NCI-H2029 treated with DMSO at 0.1 percent for 48 hours (cell line): ENCODE data around the gene DEUP1.
A peak's percentile ranks its signal among the peaks of the same experiment; 100 is the strongest.
"Not testable (repeated sequence)": the region's sequence is repeated elsewhere in the genome, so short reads cannot be mapped to it uniquely, and the experiment has no call there.

Source experiments
- DNase-seq: peaks from one replicate; lab custom pipeline; 2025; lab: John Stamatoyannopoulos, UW

DEUP1 gene, protein sequence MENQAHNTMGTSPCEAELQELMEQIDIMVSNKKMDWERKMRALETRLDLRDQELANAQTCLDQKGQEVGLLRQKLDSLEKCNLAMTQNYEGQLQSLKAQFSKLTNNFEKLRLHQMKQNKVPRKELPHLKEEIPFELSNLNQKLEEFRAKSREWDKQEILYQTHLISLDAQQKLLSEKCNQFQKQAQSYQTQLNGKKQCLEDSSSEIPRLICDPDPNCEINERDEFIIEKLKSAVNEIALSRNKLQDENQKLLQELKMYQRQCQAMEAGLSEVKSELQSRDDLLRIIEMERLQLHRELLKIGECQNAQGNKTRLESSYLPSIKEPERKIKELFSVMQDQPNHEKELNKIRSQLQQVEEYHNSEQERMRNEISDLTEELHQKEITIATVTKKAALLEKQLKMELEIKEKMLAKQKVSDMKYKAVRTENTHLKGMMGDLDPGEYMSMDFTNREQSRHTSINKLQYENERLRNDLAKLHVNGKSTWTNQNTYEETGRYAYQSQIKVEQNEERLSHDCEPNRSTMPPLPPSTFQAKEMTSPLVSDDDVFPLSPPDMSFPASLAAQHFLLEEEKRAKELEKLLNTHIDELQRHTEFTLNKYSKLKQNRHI

DNA sequence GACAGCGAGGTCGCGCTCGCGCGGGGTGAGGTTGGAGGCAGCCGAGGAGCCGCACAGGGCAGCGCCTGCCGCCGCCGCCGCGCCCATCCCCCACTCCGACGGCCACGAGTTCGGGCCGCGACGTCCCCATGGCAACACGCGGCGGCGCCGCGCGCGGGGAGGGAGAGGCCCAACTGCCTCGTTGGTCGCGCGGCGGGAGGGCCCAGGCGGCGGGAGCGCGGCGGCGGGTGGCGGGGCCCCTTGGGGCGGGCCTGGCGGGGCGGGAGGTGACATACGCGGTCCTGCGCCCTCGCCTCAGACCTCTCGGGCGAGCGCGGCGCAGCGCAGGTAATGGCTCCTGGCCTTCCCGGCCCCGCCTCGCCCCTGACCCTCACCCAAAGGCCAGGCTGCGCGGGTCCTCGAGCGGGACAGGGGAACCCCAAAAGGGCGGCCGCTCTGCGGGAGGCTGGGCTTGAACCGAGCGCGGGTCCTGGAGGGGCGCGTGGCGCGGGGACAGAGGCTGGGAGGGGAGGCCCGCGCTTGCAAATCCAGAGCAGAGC lies at the start of gene DEUP1:
DEUP1 (plus strand) TSS at position 297 of the 539 bp plus-strand sequence. CDS start 1,518 bp downstream, outside the sequence.
- DNase-seq: no peak

DNA sequence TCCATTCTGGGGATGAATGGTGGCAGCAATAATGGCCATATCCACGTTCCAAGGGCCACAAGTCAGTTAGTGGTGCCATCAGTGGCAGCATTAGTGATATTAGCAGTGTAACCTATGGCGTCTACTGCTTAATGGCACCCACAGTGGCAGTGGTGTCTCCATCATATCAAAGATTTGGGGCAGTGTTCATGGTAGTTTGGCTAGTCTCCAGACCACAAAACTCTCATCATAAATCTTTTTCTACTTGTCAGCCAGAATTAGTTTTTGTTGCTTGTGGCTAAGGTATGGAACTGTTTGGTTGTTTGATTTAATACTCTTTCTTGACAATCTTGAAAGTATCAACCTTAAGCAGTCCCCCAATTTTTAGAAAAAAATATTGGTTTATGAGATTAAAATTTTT lies 45.1 kb upstream of the DEUP1 start:
- DNase-seq: no peak

DNA sequence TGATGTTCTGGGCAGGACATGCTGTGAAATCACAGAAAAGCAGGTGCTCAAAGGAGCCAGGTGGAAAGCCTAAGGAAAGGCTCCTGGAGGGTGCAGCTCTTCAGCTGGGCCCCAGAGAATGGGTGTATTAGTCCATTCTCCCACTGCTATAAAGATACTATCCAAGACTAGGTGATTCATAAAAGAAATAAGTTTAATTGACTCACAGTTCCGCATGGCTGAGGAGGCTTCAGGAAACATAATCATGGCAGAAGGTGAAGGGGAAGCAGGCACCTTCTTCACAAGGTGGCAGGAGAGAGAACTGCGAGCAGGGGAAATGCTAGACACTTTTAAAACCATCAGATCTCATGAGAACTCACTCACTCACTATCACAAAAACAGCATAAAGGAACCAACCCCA lies 43.1 kb upstream of the DEUP1 start:
- no peak for DNase-seq

DNA sequence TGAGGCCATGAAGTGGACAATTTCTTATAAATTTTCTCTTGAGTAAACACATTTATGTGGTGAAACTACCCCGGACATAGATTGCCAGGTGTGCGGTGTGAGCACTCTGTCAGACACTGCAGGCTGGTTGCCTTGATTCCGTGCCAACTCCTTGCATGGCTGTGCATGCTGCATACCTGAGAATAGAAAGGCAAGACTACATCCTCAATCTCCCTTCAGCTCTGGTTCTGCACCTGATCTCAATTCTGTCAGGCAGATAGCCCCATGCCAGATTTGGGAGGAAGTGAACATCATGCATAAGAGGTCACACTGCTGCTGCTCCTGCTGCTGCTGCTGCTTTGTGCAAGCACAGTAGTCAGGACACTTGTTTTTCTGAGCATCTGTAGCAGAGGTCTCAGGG lies 42.5 kb upstream of the DEUP1 start:
- no peak for DNase-seq

DNA sequence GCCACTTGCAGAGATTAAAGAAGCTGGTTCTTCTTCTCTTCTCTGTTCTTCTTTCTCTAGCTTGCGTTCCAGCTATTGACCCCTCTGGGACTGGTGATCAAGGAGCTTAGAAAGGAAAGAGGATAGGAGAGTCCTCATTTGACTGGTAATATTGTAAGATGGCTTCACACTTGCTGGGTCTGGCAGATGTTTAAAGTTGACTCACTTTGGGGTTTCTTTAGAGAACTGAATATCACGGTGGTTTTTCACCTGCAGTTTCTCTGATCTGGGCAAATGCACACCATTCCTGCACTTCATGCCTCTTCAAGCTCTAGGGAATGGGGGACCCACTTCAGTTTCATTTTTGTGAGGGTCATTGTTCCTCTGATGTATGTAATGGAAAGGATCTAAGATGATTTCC lies 41.8 kb upstream of the DEUP1 start:
- no peak for DNase-seq

DNA sequence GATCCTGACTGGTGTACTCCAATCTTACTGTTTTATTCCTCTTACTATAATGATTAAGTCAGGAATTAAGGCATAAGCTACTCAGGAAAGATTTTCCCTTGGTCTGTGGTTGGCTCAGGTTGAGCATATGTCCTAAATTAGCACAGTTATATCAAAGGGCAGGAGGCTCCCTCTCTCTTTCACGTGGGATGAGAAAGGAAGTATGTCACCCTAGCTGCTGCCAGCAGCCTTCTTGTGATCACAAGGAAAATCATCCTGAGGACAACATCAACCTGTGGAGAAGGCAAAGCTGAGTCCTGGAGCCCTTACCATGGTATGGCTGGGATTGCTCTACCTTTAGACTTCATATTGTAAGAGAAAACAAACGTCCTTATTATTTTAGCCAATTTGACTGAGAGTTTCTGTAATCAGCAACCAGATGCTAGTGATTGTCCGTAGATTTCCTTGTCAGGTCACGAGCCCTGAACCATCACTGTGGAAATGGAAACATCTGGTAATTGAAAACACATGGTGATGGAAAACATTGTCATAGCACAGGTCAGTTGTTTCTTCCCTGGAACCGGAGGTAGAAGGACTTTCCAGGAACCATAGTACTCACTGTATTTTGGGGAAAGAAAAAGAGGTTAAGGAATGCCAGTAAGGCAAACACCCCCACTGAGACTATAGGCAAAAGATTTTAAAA lies 40.6 kb upstream of the DEUP1 start:
- DNase-seq: no peak

DNA sequence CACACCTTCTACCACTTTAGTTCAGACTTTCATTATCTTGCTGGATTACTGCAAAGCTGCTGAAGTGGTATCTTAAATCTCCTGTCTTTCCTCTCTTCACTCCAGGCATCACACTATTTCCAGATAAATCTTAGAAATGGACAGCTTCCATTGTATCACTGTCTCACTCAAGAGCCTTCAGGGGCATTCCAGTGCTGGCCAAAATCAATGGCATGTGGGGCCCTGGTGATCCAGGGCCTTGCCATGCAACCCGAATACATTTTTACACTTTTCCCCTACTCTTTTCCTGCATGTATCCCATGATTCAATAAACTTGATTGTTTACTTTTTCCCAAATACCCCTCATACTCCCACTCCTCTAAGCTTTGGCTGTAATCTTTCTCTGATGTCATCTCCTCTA lies 39.4 kb upstream of the DEUP1 start:
- no peak for DNase-seq

DNA sequence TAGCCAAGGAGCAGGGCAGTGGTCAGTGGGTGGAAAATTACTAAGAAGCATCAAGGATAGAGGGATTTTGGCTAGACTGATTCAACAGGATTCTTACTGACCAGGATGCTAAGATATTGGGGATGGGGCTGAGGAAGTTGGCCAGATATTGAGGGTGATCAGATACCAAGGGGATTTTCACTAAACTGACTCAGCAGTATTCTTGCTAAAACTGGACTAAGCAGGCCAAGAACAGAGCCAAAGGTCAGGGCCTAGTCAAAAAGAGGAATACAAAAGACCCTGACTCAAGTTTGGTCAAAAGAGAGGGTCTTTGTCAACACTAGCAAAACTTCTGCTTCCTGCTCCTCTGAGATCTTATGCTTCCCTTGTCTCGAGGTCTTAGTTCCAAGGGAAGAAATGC lies 38.6 kb upstream of the DEUP1 start:
- DNase-seq: no peak

DNA sequence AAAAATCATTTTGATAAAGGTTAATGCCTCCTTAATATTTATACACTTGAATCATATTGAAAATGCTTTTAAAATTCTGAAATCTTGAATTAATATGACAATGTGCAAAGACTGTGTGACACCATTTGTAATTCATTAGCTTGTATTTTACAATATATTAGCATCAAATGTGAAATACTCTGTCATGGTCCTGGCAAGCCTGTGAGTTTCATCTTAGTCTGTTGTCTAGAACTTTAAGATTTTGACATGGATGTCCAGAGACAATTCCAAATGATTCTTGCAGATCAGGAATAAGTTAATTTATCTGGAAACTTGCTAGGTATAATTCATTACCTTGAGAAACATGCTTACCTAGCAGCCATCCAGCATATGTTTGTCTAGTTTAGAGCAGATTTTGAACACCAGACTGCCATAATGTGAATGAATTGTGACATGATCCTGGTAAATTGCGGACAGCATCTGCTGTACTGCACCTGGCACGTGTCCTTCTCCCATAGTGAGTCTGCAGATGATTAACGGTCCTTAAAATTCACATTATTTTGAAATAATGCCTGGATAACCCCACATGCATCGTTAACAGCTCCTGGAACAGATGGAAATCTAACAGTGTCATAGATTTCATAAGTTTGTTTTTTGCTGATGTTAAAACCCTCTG lies 34.5 kb upstream of the DEUP1 start:
- DNase-seq: no peak

DNA sequence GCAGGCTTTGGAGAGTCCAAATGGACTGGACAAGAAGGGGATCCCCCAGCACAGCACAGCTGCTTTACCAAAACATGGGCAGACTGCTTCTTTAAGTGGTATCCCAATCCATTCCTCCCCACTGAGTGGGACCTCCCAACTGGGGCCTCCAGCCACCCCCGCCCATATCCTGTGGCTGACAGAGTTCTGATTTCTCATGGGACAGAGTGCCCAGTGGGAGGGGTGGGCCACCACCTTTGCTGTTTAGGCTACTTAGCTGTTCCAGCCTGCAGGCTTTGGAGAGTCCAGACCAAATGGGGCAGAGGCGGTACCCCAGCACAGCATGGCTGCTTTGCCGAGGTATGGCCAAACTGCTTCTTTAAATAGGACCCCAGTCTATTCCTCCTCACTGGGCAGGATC lies 26.9 kb upstream of the DEUP1 start:
- DNase-seq: no peak

DNA sequence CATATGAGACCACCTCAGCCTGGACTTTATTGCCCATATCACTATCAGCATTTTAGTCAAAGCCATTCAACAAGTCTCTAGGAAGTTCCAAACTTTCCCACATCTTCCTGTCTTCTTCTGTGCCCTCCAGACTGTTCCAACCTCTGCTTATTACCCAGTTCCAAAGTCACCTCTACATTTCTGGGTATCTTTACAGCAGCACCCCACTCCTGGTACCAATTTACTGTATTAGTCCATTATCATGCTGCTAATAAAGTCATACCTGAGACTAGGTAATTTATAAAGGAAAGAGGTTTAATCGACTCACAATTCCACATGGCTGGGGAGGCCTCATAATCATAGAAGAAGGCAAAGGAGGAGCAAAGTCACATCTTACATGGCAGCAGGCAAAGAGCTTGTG lies 16.1 kb upstream of the DEUP1 start:
- DNase-seq: not testable (repeated sequence)

DNA sequence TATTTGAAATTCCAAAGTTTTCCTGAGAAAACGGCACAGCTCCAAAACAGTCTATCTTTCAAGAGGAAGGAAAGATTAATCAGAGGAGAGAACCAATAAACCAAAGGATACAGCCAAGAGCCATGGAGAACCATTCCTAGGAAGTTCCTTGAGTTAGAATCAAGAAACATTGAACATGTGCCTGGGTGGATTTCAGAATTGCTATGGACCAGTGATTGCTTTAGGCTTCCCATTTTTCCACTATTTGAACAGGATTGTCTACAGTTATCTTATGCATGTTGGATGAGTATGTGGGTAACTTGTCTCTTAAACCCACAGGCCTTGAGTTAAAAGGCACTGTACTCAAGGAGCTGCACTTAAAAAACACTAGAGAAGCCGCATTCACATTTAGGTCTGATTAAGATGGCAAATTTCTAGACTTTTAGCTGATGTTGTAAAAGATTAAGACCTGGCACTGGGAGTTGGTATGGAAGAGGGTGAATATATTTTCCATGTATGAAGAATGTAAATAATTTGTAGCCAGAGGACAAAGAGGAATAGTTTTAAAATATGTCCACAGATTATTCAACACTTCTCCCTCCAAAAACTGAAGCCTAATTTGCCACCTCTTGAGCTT lies 11.2 kb upstream of the DEUP1 start:
- DNase-seq: no peak

DNA sequence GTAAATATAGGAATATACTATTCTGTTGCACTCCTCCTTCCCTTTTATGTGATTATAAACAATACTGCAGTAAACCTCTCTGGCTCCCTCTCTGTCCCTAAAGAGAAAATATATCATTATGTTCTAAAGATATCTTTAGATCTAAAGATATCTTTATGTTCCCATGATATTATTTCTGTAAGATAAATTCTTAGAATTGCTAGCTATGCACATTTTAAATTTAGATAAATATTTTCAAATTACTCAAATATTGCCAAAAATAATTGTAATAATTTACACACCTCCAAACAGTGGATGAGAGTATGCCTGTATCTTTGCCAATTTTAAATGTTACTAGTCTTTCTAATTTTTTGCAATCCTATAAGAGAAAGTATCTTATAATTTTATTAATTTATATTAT lies 10.3 kb upstream of the DEUP1 start:
- no peak for DNase-seq

DNA sequence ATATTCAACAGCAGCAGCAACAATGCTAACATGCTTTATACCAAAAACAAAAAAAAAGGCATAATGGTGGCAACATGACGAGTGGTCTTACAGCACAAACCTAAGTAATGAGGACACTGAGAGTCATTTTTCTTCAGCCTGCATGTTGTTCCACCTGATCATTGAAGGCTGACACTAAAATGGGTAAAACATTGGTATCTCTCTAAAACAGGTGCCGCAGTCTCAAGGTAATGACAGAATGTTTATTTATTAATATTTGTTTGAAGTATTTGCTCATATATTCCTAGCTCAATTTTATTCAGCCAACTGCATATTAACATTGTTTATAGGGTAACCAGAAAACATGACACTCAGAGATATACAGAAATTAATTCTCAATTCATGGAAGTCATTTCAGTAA lies 8.3 kb upstream of the DEUP1 start:
- no peak for DNase-seq

DNA sequence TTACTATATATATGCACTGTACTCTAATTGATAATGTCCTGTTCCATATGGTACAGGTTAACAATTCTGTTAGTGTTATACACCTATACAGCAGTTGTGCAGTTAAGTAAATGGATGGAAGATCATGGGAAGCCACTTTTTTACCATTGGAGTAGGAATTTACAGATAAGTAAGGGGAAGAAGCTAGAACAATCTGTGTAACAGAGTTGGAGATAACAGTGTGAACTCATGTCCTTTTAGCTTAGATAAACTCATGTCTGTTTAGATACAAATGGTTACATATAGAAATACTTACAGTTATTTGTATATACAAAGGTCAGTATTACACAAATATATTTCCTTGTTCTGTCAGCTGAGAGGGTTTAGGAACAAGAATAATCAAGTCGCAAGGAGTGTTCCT lies 6.8 kb upstream of the DEUP1 start:
- DNase-seq: no peak

DNA sequence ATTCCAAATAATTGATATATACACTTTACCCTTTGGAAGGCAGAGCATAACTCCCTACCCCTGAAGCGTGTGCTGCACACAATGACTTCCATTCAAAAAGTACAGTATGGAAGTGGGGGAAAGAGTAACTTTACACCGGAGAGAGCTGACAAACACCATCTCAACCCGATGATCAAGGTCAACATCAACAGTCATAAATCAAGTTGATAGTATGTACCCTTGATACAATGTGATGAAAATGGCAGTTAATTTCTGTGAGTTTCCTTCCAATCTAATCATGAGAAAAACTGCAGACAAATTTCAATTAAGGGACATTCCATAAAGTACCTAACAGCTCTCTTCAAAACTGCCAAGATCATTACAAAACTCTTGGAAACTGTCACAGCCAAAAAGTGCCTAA lies 6.0 kb upstream of the DEUP1 start:
- DNase-seq: no peak

DNA sequence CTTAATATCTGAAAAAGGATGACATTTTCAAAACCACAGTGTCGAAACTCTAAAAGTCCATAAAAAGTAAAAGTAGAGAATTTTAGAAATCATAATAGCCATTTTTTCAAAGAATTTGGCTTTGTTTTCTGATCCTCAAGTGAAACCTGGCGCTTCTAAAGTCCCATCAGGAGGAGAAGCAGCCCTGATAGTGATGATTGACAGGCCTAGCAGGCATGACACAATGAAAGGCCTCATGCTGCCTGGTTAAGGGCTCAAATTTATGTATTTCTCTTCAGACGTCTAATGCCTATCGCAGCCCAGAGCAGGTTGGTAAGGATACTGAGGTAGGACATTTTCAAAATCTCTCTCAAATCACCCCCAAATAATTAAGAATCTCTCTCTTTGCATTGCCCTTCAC lies 3.9 kb upstream of the DEUP1 start:
- DNase-seq: no peak

DNA sequence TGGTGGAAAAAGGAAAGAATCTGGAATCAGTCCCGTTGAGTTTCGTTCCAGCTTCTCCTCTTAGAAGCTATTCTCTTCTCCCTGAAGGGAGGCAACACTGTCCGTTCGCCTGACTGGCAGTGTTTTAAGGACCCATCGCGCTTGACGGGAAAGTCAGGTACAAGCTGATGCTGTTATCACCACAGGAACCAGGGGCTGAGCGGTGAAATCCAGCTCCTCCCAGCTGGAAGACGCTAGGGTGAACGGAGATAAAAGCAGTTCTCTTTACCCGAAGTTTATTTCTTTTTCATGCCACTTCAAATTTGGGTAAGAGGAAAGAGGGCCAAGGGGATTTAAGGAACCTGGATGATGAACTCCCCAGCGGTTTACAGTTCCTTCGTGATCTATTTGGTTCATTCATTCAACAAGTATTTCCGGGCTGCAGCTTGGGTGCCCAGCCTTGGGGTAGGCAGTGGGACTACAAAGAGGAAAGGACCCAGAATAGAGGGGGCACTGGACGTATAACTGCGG lies 551 bp upstream of the DEUP1 start:
- peak; percentile 45 for DNase-seq

DNA sequence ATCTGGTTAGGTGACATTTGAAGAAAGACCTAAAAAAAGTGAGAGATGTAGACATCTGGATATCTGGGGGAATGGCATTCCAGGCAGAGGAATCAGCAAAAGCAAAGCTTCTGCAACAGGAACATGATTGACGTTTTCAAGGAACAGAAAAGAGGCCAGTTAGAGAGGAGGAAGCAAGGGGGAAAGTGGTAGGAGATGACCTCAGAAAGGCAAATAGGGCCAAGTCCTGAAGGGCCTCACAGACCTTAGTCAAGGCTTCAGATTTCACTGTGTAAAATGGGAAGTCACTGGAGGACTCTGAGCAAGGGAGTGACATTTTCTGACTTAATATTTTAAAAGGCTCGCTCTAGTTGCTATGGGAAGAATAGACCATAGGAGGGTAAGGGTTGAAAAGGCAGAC lies 9.7 kb downstream of the DEUP1 start:
- DNase-seq: peak; percentile 78

DNA sequence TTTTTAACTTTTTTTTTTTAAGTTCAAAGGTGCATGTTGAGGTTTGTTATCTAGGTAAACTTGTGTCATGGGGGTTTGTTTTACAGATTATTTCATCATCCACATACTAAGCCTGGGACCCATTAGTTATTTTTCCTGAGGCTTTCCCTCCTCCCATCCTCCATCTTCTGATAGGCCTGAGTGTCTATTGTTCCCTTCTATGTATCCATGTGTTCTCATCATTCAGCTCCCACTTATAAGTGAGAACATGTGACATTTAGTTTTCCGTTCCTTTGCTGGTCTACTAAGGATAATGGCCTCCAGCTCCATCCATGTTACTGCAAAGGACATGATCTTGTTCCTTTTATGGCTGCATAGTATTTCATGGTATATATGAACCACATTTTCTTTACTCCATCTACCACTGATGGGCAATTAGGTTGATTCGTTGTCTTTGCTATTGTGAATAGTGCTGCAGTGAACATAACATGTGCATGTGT lies 14.4 kb downstream of the DEUP1 start:
- DNase-seq: no peak

DNA sequence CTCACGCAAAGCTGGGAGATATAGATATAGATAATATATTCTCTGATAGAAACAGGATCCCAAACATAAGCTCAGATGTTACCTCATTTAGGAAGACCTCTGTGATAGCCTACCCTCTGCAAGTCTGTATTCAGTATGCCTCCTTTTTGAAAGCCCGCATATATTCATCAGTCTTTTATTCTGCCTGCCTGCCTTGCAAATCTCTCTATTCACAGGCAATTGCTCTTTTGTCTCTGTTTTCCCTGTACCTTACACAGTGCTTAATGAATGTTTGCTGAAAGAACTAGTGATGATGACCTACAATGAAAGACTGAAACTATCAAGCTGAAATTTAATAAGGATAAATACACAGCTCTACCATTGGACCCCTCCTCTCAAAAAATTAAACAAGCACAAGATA lies 18.4 kb downstream of the DEUP1 start:
- DNase-seq: peak; percentile 9

DNA sequence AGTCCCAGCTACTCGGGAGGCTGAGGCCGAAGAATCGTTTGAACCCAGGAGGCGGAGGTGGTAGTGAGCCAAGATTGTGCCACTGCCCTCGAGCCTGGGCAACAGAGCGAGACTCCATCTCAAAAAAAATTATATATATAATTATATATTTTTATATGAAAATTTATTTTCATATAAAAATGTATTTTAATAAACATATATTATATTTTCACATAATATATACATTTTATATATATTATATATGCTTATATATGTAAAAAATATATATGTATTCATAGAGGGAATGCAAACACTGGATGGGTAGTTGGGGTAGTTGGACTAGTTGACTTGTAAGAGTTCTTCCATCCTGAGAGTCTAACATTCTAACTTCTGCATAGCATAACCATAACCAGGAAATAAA lies 20.3 kb downstream of the DEUP1 start:
- DNase-seq: no peak
